ENCODE measurements around the gene SORD. TPM values are rescaled to one million over a fixed set of nuclear protein-coding genes. Genes with fewer than 3 reads are reported as not detected.

SORD gene
- polyA plus RNA-seq, 1 experiment, result 32.0 TPM

- TF ChIP-seq, protein P1, sequence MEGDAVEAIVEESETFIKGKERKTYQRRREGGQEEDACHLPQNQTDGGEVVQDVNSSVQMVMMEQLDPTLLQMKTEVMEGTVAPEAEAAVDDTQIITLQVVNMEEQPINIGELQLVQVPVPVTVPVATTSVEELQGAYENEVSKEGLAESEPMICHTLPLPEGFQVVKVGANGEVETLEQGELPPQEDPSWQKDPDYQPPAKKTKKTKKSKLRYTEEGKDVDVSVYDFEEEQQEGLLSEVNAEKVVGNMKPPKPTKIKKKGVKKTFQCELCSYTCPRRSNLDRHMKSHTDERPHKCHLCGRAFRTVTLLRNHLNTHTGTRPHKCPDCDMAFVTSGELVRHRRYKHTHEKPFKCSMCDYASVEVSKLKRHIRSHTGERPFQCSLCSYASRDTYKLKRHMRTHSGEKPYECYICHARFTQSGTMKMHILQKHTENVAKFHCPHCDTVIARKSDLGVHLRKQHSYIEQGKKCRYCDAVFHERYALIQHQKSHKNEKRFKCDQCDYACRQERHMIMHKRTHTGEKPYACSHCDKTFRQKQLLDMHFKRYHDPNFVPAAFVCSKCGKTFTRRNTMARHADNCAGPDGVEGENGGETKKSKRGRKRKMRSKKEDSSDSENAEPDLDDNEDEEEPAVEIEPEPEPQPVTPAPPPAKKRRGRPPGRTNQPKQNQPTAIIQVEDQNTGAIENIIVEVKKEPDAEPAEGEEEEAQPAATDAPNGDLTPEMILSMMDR (IDR thresholded peaks at IDR 0.05; ENCODE audit: low read depth, low read length), result no peak
- no peak overlapping the region for H3K4me3 ChIP-seq (ENCODE audit: low read depth, low read length)
- no peaks in the 10 kb centered on the region for H3K9me3 ChIP-seq (ENCODE audit: control insufficient read depth, insufficient read depth, low read length)
- no peak for DNase-seq (ENCODE audit: low read depth, low spot score)
- no peak overlapping the region for H3K27ac ChIP-seq (ENCODE audit: low read depth, low read length)
- CTCF ChIA-PET, result interaction anchor here (2.6 kb wide), 1 partner anchor 13 kb away, joined by 10 read pairs; no protein-coding TSS in a partner anchor
- POLR2A ChIA-PET, result no interaction called here
- peaks cover 50% of the 10 kb centered on the region for H3K27me3 ChIP-seq (ENCODE audit: control insufficient read depth, insufficient read depth, low read length)
These were observed 82.6 kb downstream of the SORD start for GRCh38 chr15:45105586-45105985.

GRCh38 chr15:45106002-45106790, 83.2 kb downstream of the SORD start:
- Histone ChIP-seq H3K27ac (ENCODE audit: low read depth, low read length) (no peak overlapping the region), H3K27me3 (ENCODE audit: control insufficient read depth, insufficient read depth, low read length) (peaks cover 51% of the 10 kb centered on the region), H3K9me3 (ENCODE audit: control insufficient read depth, insufficient read depth, low read length) (no peaks in the 10 kb centered on the region), H3K4me3 (ENCODE audit: low read depth, low read length) (no peak overlapping the region)
- ChIA-PET POLR2A (no interaction called here), CTCF (interaction anchor here (2.6 kb wide), 1 partner anchor 12 kb away, joined by 10 read pairs; no protein-coding TSS in a partner anchor)
- DNase-seq (ENCODE audit: low read depth, low spot score), result no peak
- TF ChIP-seq, protein P1 (IDR thresholded peaks at IDR 0.05; ENCODE audit: low read depth, low read length), result no peak

- Histone ChIP-seq H3K4me3 (ENCODE audit: low read depth, low read length) (no peak overlapping the region), H3K27me3 (ENCODE audit: control insufficient read depth, insufficient read depth, low read length) (peaks cover 62% of the 10 kb centered on the region), H3K27ac (ENCODE audit: low read depth, low read length) (no peak overlapping the region), H3K9me3 (ENCODE audit: control insufficient read depth, insufficient read depth, low read length) (no peaks in the 10 kb centered on the region; the same call in 1 of the 2 replicates)
- TF ChIP-seq, protein P1 (IDR thresholded peaks at IDR 0.05; ENCODE audit: low read depth, low read length), result no peak
- POLR2A ChIA-PET, result no interaction called here
- CTCF ChIA-PET, result interaction anchor here (3.0 kb wide), 1 partner anchor 10 kb away, joined by 19 read pairs; no protein-coding TSS in a partner anchor
- DNase-seq (ENCODE audit: low read depth, low spot score), result no peak
These were observed 85.1 kb downstream of the SORD start for GRCh38 chr15:45107941-45108630.

DNA sequence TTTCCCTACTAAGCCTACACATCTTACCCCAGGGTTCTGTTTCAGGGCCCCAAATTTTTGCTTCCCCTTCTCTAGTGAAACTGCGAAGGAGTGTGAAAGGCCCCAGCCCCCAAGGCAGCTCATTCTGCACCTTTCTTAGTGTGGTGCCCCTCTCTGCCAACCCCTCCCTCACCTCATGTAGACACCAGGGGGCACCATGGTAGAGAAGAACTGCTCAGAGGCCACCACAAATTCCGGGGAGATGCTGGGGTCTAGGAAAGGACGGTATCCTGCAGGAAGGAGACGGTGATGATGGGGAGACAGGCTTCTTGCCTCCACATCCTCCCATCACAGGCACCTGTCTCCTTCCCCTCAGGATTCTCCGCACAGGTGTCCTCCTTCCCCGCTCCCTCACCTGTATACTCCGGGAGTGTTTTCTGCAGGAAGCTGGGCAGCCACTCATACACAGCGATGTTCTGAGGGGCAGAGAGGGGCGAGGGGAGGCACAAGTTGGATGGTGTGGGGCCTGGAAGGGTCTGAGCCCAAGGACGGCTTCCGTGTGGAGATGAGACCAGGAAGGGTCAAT, 87.3 kb downstream of the SORD start:
- H3K27ac ChIP-seq (ENCODE audit: low read depth, low read length), result no peak overlapping the region

More for the DNA sequence above, 87.3 kb downstream of the SORD start:
- POLR2A ChIA-PET, result no interaction called here
- CTCF ChIA-PET, result interaction anchor here (3.0 kb wide), 1 partner anchor 8 kb away, joined by 19 read pairs; no protein-coding TSS in a partner anchor
- H3K4me3 ChIP-seq (ENCODE audit: low read depth, low read length), result no peak overlapping the region
- peaks cover 76% of the 10 kb centered on the region for H3K27me3 ChIP-seq (ENCODE audit: control insufficient read depth, insufficient read depth, low read length)
- no peaks in the 10 kb centered on the region; the same call in 1 of the 2 replicates for H3K9me3 ChIP-seq (ENCODE audit: control insufficient read depth, insufficient read depth, low read length)
- TF ChIP-seq, protein P1 (IDR thresholded peaks at IDR 0.05; ENCODE audit: low read depth, low read length), result peak; percentile 26
- DNase-seq (ENCODE audit: low read depth, low spot score), result no peak

Measured in AG04450 (cell line).